Ectodermal cell (in vitro differentiated cells): ENCODE results near the gene SLC25A51.
"Not testable (repeated sequence)": the region's sequence is repeated elsewhere in the genome, so short reads cannot be mapped to it uniquely, and the experiment has no call there.

Source experiments
- H3K27ac ChIP-seq: 2 replicates; pipeline ENCODE4 v1.7.0; 2013; ENCODE audit warnings: mild to moderate bottlenecking, low read depth, low read length; ENCODE audit not compliant: insufficient read depth, poor library complexity, severe bottlenecking
- H3K27me3 ChIP-seq: 2 replicates; pipeline ENCODE4 v1.7.0; 2013; ENCODE audit warnings: mild to moderate bottlenecking, low read length; ENCODE audit not compliant: insufficient read depth, control insufficient read depth, poor library complexity, severe bottlenecking
- H3K36me3 ChIP-seq: one replicate; pipeline ENCODE4 v1.7.0; 2013; ENCODE audit warnings: low read length; ENCODE audit not compliant: control insufficient read depth, insufficient read depth
- H3K4me1 ChIP-seq: one replicate; pipeline ENCODE4 v1.7.0; 2013; ENCODE audit warnings: low read length; ENCODE audit not compliant: control insufficient read depth, insufficient read depth
- H3K4me3 ChIP-seq: 2 replicates; pipeline ENCODE4 v1.7.0; 2013; ENCODE audit warnings: low read depth, low read length, control low read depth; ENCODE audit not compliant: insufficient read depth
- H3K9me3 ChIP-seq: 2 replicates; pipeline ENCODE4 v1.7.0; 2013; ENCODE audit warnings: mild to moderate bottlenecking, low read length, moderate library complexity; ENCODE audit not compliant: control insufficient read depth
- WGBS, 2 experiments: methylation state at CpG; one replicate each; pipeline ENCODE4 v1.1.7; 2013; ENCODE audit warnings: missing lambda C conversion rate in 2 of 2; 5-methylcytosine and 5-hydroxymethylcytosine counted together

SLC25A51 gene

GRCh38 chr9:37913480-37914153 lies 9.7 kb upstream of the SLC25A51 start:
- H3K9me3 ChIP-seq = no peaks in the 10 kb centered on the region
- peaks cover 5% of the 10 kb centered on the region for H3K4me1 ChIP-seq
- 66% methylated on average over 11 of the region's 11 CpGs for WGBS, 2 experiments
- H3K4me3 ChIP-seq = no peak overlapping the region
- H3K27me3 ChIP-seq = no peaks in the 10 kb centered on the region
- no peak overlapping the region for H3K27ac ChIP-seq
- H3K36me3 ChIP-seq = no peaks in the 10 kb centered on the region

- no peaks in the 10 kb centered on the region for H3K27me3 ChIP-seq
- 79 to 80% methylated on average over 6 of the region's 6 CpGs for WGBS, 2 experiments
- no peaks in the 10 kb centered on the region for H3K36me3 ChIP-seq
- peaks cover 4% of the 10 kb centered on the region for H3K4me1 ChIP-seq
- no peaks in the 10 kb centered on the region for H3K9me3 ChIP-seq
- no peak overlapping the region for H3K4me3 ChIP-seq
- no peak overlapping the region for H3K27ac ChIP-seq
Measured at GRCh38 chr9:37911271-37911681, 7.3 kb upstream of the SLC25A51 start.

DNA sequence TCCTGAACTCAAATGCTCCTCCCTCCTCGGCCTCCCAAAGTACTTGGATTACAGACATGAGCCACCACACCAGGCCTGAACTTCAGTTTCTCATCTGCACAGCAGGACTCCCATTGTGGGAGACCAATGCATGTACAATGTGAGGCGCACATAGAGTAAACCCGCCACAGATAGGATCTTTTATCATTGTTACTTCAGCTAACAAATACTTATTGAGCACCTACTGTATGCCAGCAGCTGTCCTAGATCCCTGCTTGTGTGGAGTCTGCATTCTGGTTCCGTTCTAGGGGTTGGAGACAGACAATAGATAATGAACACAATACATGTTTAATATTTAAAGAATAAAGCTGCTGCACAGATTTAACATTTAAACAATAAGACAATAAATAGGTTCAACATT lies 6.3 kb upstream of the SLC25A51 start:
- Histone ChIP-seq H3K27me3 (peaks cover 3% of the 10 kb centered on the region), H3K4me3 (no peak overlapping the region), H3K4me1 (peaks cover 4% of the 10 kb centered on the region), H3K36me3 (no peaks in the 10 kb centered on the region), H3K9me3 (no peaks in the 10 kb centered on the region), H3K27ac (no peak overlapping the region)
- WGBS, 2 experiments = 94 to 96% methylated on average over 4 of the region's 4 CpGs

DNA sequence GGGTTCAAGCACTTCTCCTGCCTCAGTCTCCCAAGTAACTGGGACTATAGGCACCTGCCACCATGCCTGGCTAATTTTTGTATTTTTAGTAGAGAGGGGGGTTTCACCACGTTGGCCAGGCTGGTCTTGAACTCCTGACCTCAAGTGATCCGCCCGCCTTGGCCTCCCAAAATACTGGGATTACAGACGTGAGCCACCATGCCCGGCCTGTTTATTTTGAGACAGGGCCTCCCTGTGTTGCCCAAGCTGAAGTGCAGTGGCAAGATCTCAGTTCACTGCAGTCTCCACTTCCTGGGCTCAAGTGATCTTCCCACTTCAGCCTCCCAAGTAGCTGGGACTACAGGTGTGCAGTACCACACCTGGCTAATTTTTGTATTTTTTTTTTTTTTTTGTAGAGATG lies 5.9 kb upstream of the SLC25A51 start:
- not testable (repeated sequence) for H3K36me3 ChIP-seq, H3K4me3 ChIP-seq, H3K27ac ChIP-seq, H3K9me3 ChIP-seq, H3K4me1 ChIP-seq, H3K27me3 ChIP-seq
- WGBS, 2 experiments = 90% methylated on average over 5 of the region's 5 CpGs

DNA sequence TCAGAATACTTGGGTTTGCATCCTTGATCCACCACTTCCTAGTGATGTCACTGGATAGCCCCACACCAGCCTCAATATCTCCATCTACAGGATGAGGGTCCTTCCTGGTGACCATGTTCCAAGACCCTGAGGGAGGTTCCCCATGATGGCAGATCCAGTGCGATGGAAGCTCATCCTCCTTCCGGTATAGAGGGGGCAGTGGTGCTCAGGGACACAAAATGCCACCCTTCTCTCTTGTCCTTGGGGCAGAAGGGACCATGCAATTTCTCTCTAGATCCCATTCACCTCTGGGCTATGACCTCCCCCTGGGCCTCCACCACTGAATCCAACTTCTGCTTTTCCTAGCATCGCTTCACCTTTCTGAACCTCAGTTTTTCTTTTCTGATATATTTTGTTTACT lies 5.4 kb upstream of the SLC25A51 start:
- Histone ChIP-seq H3K9me3 (no peaks in the 10 kb centered on the region), H3K4me3 (no peak overlapping the region), H3K27ac (no peak overlapping the region), H3K36me3 (no peaks in the 10 kb centered on the region), H3K27me3 (peaks cover 11% of the 10 kb centered on the region), H3K4me1 (peaks cover 12% of the 10 kb centered on the region)
- 94 to 98% methylated on average over 3 of the region's 3 CpGs for WGBS, 2 experiments

DNA sequence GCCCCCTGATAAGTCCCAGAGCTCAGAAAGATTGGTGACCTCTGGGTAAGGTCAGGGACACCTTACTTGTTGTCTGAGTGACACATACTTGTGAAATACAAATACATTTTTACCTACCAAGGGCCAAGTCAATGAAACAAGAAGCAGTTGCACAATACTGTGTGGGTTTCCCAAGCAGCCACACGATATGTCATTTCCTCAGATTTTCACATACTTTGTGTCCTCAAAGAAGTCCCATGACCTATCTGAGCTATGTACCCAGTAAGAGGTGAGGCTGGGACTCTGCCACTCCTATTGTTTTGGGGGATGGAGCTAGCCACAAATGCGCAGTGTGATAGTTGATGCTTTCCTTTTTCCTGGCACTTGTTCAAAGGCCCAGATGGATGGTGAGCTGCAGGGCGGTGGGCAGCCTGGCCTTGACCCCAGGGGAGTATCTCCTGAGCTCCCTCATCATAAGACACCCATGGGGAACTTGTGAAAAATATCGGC lies 4.8 kb upstream of the SLC25A51 start:
- Histone ChIP-seq H3K4me3 (no peak overlapping the region), H3K27me3 (peaks cover 11% of the 10 kb centered on the region), H3K9me3 (no peaks in the 10 kb centered on the region), H3K36me3 (no peaks in the 10 kb centered on the region), H3K27ac (no peak overlapping the region), H3K4me1 (peaks cover 12% of the 10 kb centered on the region)
- WGBS, 2 experiments = 89 to 91% methylated on average over 4 of the region's 4 CpGs

DNA sequence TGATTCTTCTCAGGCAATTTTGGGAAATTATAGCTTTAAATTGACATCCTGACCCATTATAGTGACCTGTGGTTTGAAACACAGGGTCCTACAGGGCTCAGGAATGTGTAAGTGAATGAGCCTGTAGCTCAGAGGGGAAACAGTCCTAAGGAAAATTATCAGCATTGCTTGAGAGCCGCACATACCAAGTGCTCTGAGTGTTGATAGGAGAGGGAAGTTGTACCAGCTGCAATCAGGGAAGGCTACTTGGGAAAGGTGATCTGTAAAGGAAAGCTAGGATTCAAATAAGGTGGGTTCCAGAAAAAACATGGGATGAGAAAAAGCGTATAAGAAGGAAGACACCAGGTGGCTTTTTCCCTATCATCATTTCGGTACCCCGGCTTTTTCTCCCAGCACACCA lies 4.4 kb upstream of the SLC25A51 start:
- H3K27me3 ChIP-seq = peaks cover 11% of the 10 kb centered on the region
- 81 to 85% methylated on average over 4 of the region's 4 CpGs for WGBS, 2 experiments

GRCh38 chr9:37906312-37907239 lies 2.6 kb upstream of the SLC25A51 start:
- peaks cover 11% of the 10 kb centered on the region for H3K27me3 ChIP-seq
- 87 to 89% methylated on average over 11 of the region's 11 CpGs for WGBS, 2 experiments

More for the DNA sequence above, 4.4 kb upstream of the SLC25A51 start:
- Histone ChIP-seq H3K27ac (no peak overlapping the region), H3K9me3 (no peaks in the 10 kb centered on the region), H3K4me1 (peaks cover 12% of the 10 kb centered on the region), H3K36me3 (no peaks in the 10 kb centered on the region), H3K4me3 (no peak overlapping the region)

DNA sequence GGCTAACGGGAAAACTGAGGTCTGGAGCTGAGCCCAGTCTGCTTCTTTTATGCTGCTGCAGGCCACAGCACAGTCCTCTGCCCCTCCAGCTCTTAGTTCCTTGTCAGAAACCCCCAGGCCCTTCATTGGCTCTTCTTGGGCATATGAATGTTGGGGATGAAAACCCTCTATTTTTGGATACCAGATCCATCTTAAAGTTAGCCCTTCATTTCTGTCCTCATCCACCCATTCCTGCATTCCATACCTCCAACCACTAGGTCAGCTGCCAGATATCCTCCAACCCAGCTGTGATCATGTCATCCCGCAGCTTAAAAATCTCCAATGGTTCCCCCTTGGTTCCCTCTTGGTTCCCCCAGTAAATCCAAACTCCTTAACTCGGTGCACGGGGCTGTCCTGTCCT lies 1.8 kb upstream of the SLC25A51 start:
- Histone ChIP-seq H3K27ac (no peak overlapping the region), H3K4me1 (peaks cover 14% of the 10 kb centered on the region), H3K9me3 (no peaks in the 10 kb centered on the region), H3K27me3 (peaks cover 11% of the 10 kb centered on the region), H3K4me3 (no peak overlapping the region), H3K36me3 (no peaks in the 10 kb centered on the region)
- WGBS, 2 experiments = 92 to 93% methylated on average over 4 of the region's 4 CpGs

More at GRCh38 chr9:37906312-37907239, 2.6 kb upstream of the SLC25A51 start:
- H3K36me3 ChIP-seq = no peaks in the 10 kb centered on the region
- peaks cover 16% of the 10 kb centered on the region for H3K4me1 ChIP-seq
- H3K27ac ChIP-seq = no peak overlapping the region
- H3K4me3 ChIP-seq = no peak overlapping the region
- no peaks in the 10 kb centered on the region for H3K9me3 ChIP-seq

DNA sequence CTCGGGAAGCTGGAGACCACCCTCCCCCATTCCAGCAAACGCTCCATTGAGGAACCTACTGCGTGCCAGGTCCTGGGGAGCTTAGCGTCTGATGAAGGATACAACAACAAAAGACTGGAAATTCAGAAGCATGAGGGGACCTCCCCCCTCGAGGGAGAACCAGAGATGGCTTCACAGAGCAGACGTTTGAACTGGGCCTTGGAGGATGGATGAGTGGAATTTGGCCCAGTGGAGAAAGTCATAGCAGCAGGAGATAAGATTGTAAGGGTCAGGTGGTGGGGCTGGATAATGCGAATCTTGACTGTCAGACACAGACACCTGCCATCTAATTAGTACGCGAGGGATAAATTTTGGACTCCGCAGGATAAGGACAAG lies 1.2 kb upstream of the SLC25A51 start:
- H3K4me3 ChIP-seq = no peak overlapping the region
- no peaks in the 10 kb centered on the region for H3K9me3 ChIP-seq
- 90% methylated on average over 10 of the region's 10 CpGs for WGBS, 2 experiments
- H3K27ac ChIP-seq = no peak overlapping the region
- no peaks in the 10 kb centered on the region for H3K36me3 ChIP-seq
- H3K4me1 ChIP-seq = peaks cover 14% of the 10 kb centered on the region
- peaks cover 11% of the 10 kb centered on the region for H3K27me3 ChIP-seq
